OCI-LY7 (cell line): ENCODE results near the gene ELF1. TPM values are rescaled to one million over a fixed set of nuclear protein-coding genes. Genes with fewer than 3 reads are reported as not detected.
"Not testable (repeated sequence)": the region's sequence is repeated elsewhere in the genome, so short reads cannot be mapped to it uniquely, and the experiment has no call there.

Experiments used
- BruUV-seq: library from RNA; stranded (reverse); fragments of 400-500 nt; replicated peaks from 2 replicates; lab custom pipeline; 2021; lab: Mats Ljungman, UMichigan
- CTCF ChIA-PET: fragments of 300-600 bp; sonication (Branson Sonifier 250); formaldehyde crosslinking; loops from one replicate; lab custom pipeline; 2022; ENCODE audit warnings: antibody characterized with exemption; ENCODE audit not compliant: unreplicated experiment; lab: Charles Lee
- POLR2A ChIA-PET: fragments of 300-600 bp; sonication (Branson Sonifier 250); formaldehyde crosslinking; loops from one replicate; lab custom pipeline; 2022; ENCODE audit warnings: antibody characterized with exemption; lab: Charles Lee
- DNase-seq: peaks from one replicate; pipeline ENCODE4 v3.0.0-alpha.2; 2015; ENCODE audit warnings: low spot score
- H2AFZ ChIP-seq: fragments of 200-600 bp; sonication (generic), shearing (Covaris generic); 2 replicates; pipeline ENCODE4 v1.6.1; 2014; ENCODE audit warnings: mild to moderate bottlenecking, antibody characterized with exemption, low read length, moderate library complexity
- H3K27ac ChIP-seq: fragments of 200-600 bp; sonication (generic); 2 replicates; pipeline ENCODE4 v1.5.1; 2014; ENCODE audit warnings: mixed run types, low read depth, mild to moderate bottlenecking, moderate library complexity, low read length, inconsistent platforms; ENCODE audit not compliant: poor library complexity, severe bottlenecking
- H3K36me3 ChIP-seq: fragments of 200-600 bp; sonication (generic); 2 replicates; pipeline ENCODE4 v1.6.1; 2014; ENCODE audit warnings: mild to moderate bottlenecking, antibody characterized with exemption, low read length, moderate library complexity, mixed read lengths; ENCODE audit not compliant: insufficient read depth
- H3K4me1 ChIP-seq: fragments of 200-600 bp; sonication (generic); 2 replicates; pipeline ENCODE4 v1.5.1; 2014; ENCODE audit warnings: mild to moderate bottlenecking, low read length; ENCODE audit not compliant: insufficient read depth, poor library complexity, severe bottlenecking
- H3K4me2 ChIP-seq: fragments of 200-600 bp; sonication (generic); 2 replicates; pipeline ENCODE4 v1.6.1; 2014; ENCODE audit warnings: mild to moderate bottlenecking, low read length
- H3K4me3 ChIP-seq: fragments of 200-600 bp; sonication (generic); 2 replicates; pipeline ENCODE4 v1.5.1; 2014; ENCODE audit warnings: mild to moderate bottlenecking, low read depth, low read length; ENCODE audit not compliant: poor library complexity, severe bottlenecking
- H3K79me2 ChIP-seq: fragments of 200-600 bp; sonication (generic); 2 replicates; pipeline ENCODE4 v1.6.1; 2016; ENCODE audit warnings: low read depth, mild to moderate bottlenecking, low read length, moderate library complexity, mixed read lengths; ENCODE audit not compliant: insufficient read depth
- H3K9me2 ChIP-seq: fragments of 200-600 bp; sonication (generic); 2 replicates; pipeline ENCODE4 v1.6.1; 2016; ENCODE audit warnings: mild to moderate bottlenecking, low read length, mixed read lengths; ENCODE audit not compliant: insufficient read depth
- H3K9me3 ChIP-seq: fragments of 200-600 bp; sonication (generic); 2 replicates; pipeline ENCODE4 v1.6.1; 2014; ENCODE audit warnings: mild to moderate bottlenecking, mixed run types, low read length, mixed read lengths
- H4K20me1 ChIP-seq: fragments of 200-600 bp; sonication (generic); 2 replicates; pipeline ENCODE4 v1.6.1; 2014; ENCODE audit warnings: mild to moderate bottlenecking, antibody characterized with exemption, low read length, moderate library complexity, mixed read lengths; ENCODE audit not compliant: insufficient read depth
- EZH2phosphoT487 ChIP-seq: fragments of 200-600 bp; sonication (generic); IDR thresholded peaks from 2 replicates; pipeline ENCODE4 v1.6.1; 2018; ENCODE audit warnings: low read depth, borderline replicate concordance, mild to moderate bottlenecking, mixed run types, antibody characterized with exemption, low read length, moderate library complexity, mixed read lengths
- intact Hi-C: fragments of 100-400 bp; cut with micrococcal nuclease; formaldehyde crosslinking; loops from one replicate; pipeline ENCODE4 v1.10.0; 2022; ENCODE audit not compliant: unreplicated experiment
- total RNA-seq, 2 experiments: library from RNA; depleted of rRNA in 1 of 2; stranded (reverse); fragments of >200 nt in 1 of 2; shearing (Covaris generic) in 1 of 2; gene quantifications; 2 replicates each; pipeline ENCODE4 v1.2.3, GENCODE V29; 2014 to 2022
- TF ChIP-seq, protein P1 (sequence below): fragments of 200-600 bp; sonication (generic); conservative IDR thresholded peaks from 2 replicates; pipeline ENCODE4 v1.5.1; 2014; ENCODE audit warnings: mild to moderate bottlenecking, antibody characterized with exemption, low read length, moderate library complexity, mixed read lengths

Gene ELF1
- total RNA-seq, 2 experiments from 2014 or later: 111 to 248 TPM

DNA sequence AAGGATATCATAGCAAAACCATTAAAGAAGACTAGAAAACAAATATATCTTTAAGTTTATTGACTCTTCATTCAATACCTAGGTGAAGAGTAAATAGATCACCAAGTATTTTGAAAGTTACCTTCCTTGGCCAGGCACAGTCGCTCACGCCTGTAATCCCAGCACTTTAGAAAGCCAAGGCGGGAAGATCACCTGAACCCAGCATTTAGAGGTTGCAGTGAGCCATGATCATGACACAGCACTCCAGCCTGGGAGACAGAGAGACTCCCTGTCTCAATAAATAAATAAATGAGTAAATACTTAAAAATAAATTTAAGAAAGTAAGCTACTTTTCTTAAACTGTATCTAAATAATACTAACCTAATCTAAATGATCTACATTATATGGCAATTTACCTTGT is 33.3 kb upstream of the ELF1 start:
- H3K4me1 ChIP-seq: peaks cover 81% of the 10 kb centered on the region
- peaks cover 39% of the 10 kb centered on the region for H3K36me3 ChIP-seq
- no peak overlapping the region for H2AFZ ChIP-seq
- H3K9me2 ChIP-seq: no peaks in the 10 kb centered on the region
- H4K20me1 ChIP-seq: no peaks in the 10 kb centered on the region
- ChIA-PET CTCF (interaction anchor here (0.9 kb wide), 1 partner anchor 40 kb away, joined by 3 read pairs; no protein-coding TSS in a partner anchor), POLR2A (interaction anchor here (0.5 to 4.6 kb wide), 5 partner anchors 19 to 71 kb away, joined by 3 to 46 read pairs (median 4); partner anchors contain the start of gene ELF1)
- H3K27ac ChIP-seq: peak overlapping the region; percentile 75
- H3K9me3 ChIP-seq: peaks cover 7% of the 10 kb centered on the region; the same call in 1 of the 2 replicates
- DNase-seq: no peak
- intact Hi-C loops: no loop called here
- TF ChIP-seq EZH2phosphoT487: no peak
- TF ChIP-seq, protein P1, sequence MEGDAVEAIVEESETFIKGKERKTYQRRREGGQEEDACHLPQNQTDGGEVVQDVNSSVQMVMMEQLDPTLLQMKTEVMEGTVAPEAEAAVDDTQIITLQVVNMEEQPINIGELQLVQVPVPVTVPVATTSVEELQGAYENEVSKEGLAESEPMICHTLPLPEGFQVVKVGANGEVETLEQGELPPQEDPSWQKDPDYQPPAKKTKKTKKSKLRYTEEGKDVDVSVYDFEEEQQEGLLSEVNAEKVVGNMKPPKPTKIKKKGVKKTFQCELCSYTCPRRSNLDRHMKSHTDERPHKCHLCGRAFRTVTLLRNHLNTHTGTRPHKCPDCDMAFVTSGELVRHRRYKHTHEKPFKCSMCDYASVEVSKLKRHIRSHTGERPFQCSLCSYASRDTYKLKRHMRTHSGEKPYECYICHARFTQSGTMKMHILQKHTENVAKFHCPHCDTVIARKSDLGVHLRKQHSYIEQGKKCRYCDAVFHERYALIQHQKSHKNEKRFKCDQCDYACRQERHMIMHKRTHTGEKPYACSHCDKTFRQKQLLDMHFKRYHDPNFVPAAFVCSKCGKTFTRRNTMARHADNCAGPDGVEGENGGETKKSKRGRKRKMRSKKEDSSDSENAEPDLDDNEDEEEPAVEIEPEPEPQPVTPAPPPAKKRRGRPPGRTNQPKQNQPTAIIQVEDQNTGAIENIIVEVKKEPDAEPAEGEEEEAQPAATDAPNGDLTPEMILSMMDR: no peak
- peak overlapping the region; percentile 86 for H3K4me2 ChIP-seq
- H3K79me2 ChIP-seq: peaks cover 93% of the 10 kb centered on the region
- no TSS peak for BruUV-seq
- peak overlapping the region; percentile 64 for H3K4me3 ChIP-seq

DNA sequence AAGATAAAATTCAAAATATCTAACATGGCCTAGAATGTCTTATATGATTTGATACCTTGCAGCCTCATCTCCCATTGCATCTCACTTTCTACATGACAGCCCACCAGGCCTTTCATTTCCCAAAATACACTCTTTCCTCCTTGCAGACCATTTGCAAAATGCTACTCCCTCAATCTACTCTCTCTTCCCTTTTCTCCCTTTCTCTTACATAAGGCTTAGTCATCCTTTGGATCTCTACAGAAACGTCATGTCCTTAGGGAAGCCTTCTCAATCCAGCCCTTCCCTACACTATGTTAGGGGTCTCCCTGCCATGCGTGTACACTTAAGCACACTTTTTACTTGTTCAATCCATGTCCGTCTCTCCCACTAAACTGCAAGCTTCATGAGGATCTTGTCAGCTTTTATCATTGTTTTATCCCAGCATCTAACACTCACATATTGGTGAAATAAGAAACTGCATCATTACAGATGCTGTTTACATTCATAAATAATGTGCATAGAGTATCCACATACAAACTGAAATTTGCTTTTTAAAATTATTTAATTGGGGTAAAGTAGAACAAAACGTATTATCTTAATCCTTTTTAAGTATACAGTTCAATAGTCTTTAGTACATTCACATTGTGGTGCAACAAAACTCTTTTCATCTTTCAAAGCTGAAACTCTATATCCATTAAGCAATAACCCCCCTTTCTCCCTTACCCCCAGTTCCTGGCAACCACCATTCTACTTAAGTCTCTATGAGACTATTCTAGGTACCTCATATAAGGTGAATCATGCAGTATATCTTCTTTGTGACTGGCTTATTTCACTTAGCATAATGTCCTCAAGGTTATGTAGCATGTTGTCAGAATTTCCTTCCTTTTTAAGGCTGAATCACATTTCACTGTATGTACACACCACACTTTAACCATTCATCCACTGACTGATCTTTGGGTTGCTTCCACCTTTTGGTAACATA is 30.6 kb upstream of the ELF1 start:
- peaks cover 66% of the 10 kb centered on the region for H3K79me2 ChIP-seq
- no peak overlapping the region for H3K27ac ChIP-seq
- ChIA-PET CTCF (no interaction called here), POLR2A (interaction anchor here (1.9 kb wide), 1 partner anchor 31 kb away, joined by 5 read pairs; the partner anchor contains the start of gene ELF1)
- H3K4me1 ChIP-seq: peaks cover 54% of the 10 kb centered on the region
- no peaks in the 10 kb centered on the region for H3K9me2 ChIP-seq
- peaks cover 7% of the 10 kb centered on the region; the same call in 1 of the 2 replicates for H3K9me3 ChIP-seq
- intact Hi-C loops: no loop called here
- TF ChIP-seq EZH2phosphoT487: no peak
- TF ChIP-seq, protein P1: no peak
- peaks cover 42% of the 10 kb centered on the region for H3K36me3 ChIP-seq
- peak overlapping the region; percentile 32 for H3K4me2 ChIP-seq
- H2AFZ ChIP-seq: no peak overlapping the region
- no TSS peak for BruUV-seq
- no peak overlapping the region for H3K4me3 ChIP-seq
- DNase-seq: no peak
- no peaks in the 10 kb centered on the region for H4K20me1 ChIP-seq

DNA sequence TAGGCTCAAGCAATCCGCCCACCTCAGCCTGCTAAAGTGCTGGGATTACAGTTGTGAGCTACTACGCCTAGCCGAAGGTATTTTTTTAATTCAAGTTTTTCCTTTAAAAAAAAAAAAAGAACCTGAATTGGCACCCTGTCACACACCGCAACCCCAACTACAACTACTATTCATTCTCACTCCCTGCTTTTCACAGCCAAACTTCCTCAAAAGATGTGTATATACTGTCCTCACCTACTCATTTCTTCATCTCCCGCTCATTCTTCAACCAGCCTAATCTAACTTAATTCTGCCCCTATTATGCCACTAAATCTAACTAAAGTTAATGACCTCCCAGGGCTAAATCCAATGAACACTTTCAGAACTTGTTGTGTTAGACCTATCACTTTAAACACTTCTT is 29.5 kb upstream of the ELF1 start:
- Histone ChIP-seq H3K79me2 (peaks cover 55% of the 10 kb centered on the region), H3K4me1 (peaks cover 45% of the 10 kb centered on the region), H3K27ac (no peak overlapping the region), H4K20me1 (no peaks in the 10 kb centered on the region), H3K9me3 (peaks cover 7% of the 10 kb centered on the region; the same call in 1 of the 2 replicates), H3K9me2 (no peaks in the 10 kb centered on the region), H3K36me3 (peaks cover 42% of the 10 kb centered on the region), H3K4me2 (no peak overlapping the region), H3K4me3 (no peak overlapping the region), H2AFZ (no peak overlapping the region)
- TF ChIP-seq, protein P1: no peak
- POLR2A ChIA-PET: interaction anchor here (1.9 kb wide), 1 partner anchor 29 kb away, joined by 5 read pairs; the partner anchor contains the start of gene ELF1
- no peak for DNase-seq
- CTCF ChIA-PET: no interaction called here
- no TSS peak for BruUV-seq
- intact Hi-C loops: no loop called here

DNA sequence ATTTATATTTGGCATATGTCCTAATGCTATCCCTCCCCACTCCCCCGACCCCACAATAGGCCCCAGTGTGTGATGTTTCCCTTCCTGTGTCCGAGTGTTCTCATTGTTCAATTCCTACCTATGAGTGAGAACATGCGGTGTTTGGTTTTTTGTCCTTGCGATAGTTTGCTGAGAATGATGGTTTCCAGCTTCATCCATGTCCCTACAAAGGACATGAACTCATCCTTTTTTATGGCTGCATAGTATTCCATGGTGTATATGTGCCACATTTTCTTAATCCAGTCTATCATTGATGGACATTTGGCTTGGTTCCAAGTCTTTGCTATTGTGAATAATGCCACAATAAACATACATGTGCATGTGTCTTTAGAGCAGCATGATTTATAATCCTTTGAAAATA is 23.3 kb upstream of the ELF1 start:
- H3K4me3 ChIP-seq, intact Hi-C loops, H4K20me1 ChIP-seq, H3K27ac ChIP-seq, H3K4me2 ChIP-seq, BruUV-seq, H3K9me3 ChIP-seq, H2AFZ ChIP-seq, H3K36me3 ChIP-seq, DNase-seq, CTCF ChIA-PET, H3K9me2 ChIP-seq: not testable (repeated sequence)
- POLR2A ChIA-PET: interaction anchor here (0.8 kb wide), 1 partner anchor 23 kb away, joined by 3 read pairs; the partner anchor contains the start of gene ELF1
- H3K4me1 ChIP-seq: peaks cover 20% of the 10 kb centered on the region
- H3K79me2 ChIP-seq: peaks cover 41% of the 10 kb centered on the region
